Heart right ventricle (tissue), 16 donors: ENCODE data around the gene ZFAND3. TPM values are rescaled to one million over a fixed set of nuclear protein-coding genes. Genes with fewer than 3 reads are reported as not detected.

ENCODE experiments used
- ATAC-seq, 8 donors: fragments of 200-7000 bp; cut with Tn5 transposase; one replicate each; pipeline ENCODE4 v1.9.1; 2020; ENCODE audit warnings: mild to moderate bottlenecking in 8 of 8, moderate library complexity in 8 of 8, moderate number of reproducible peaks in 1 of 8
- DNase-seq, 2 donors: peaks; one replicate each; pipeline ENCODE4 v3.0.0-alpha.2; 2020
- H3K27ac ChIP-seq, 10 donors: fragments of 200-600 bp; sonication (generic) in 2 of 10; one replicate each; pipeline versions ENCODE4 v1.5.0 to v1.8.0; 2020 to 2022; ENCODE audit warnings: mild to moderate bottlenecking in 3 of 10
- H3K27me3 ChIP-seq, 7 donors: fragments of 200-600 bp; one replicate each; pipeline ENCODE4 v1.8.0; 2021 to 2022; ENCODE audit warnings: mild to moderate bottlenecking in 2 of 7
- H3K36me3 ChIP-seq, 9 donors: fragments of 200-600 bp; sonication (generic) in 1 of 9; one replicate each; pipeline versions ENCODE4 v1.5.0 to v1.8.0; 2020 to 2022; ENCODE audit warnings: mild to moderate bottlenecking in 2 of 9
- H3K4me1 ChIP-seq, 9 donors: fragments of 200-600 bp; sonication (generic) in 1 of 9; one replicate each; pipeline versions ENCODE4 v1.5.0 to v1.8.0; 2020 to 2022; ENCODE audit warnings: mild to moderate bottlenecking in 4 of 9
- H3K4me3 ChIP-seq, 10 donors: fragments of 200-600 bp; sonication (generic) in 2 of 10; one replicate each; pipeline versions ENCODE4 v1.5.0 to v1.8.0; 2020 to 2022; ENCODE audit warnings: mild to moderate bottlenecking in 7 of 10, moderate library complexity in 2 of 10
- H3K9me3 ChIP-seq, 11 donors: fragments of 200-600 bp in 10 of 11; sonication (generic) in 2 of 11; one replicate each; pipeline versions ENCODE4 v1.5.0 to v1.8.0; 2013 to 2022; ENCODE audit warnings: mild to moderate bottlenecking in 2 of 11, control low read depth in 1 of 11, moderate library complexity in 1 of 11
- CTCF ChIP-seq, 9 donors: fragments of 200-600 bp; sonication (generic) in 2 of 9; IDR thresholded peaks; one replicate each; pipeline versions ENCODE4 v1.5.0 to v1.8.0; 2021 to 2022; ENCODE audit warnings: antibody characterized with exemption in 9 of 9, mild to moderate bottlenecking in 5 of 9, moderate library complexity in 1 of 9
- WGBS, 2 donors: extraction: QIAGEN DNeasy Blood & Tissue Kit; methylation state at CpG; one replicate each; pipeline ENCODE4 v1.1.7; 2013; ENCODE audit warnings: inconsistent platforms in 1 of 2; 5-methylcytosine and 5-hydroxymethylcytosine counted together
- intact Hi-C, 10 donors: fragments of 100-400 bp; cut with DNase I; formaldehyde crosslinking; loops; one replicate each; pipeline versions ENCODE4 v1.11.1 to v1.14.2; 2022
- polyA plus RNA-seq, 2 donors: library from polyadenylated mRNA; stranded (reverse); fragments of 200-250 nt; gene quantifications; one replicate each; pipeline ENCODE4 v1.2.3, GENCODE V29; 2013
- total RNA-seq, 10 donors: library from RNA; stranded (reverse); fragmentation: NEBNext Ultra II Directional in 3 of 10; extraction: Animal tissue kit (Norgen Biotek cat#: 25700) in 3 of 10; gene quantifications; one replicate each; pipeline versions ENCODE4 v1.2.1 to v1.2.4, GENCODE V29; 2021 to 2023
- donor health status: Arrhythmogenic right ventricular cardiomyopathy.
- donor health status: ischemic (EF 13 %, LVEDD 7.1; RV severe dilation, severe dysfunction).
- donor health status: healthy with polysubstance abuse.
- donor health status: DM: no; HTN: yes; CAD: no.
- donor health status: DM: no; HTN: no; CAD: no.
- donor health status: ischemic (EF 25% LVEDD 6.9; RV normal size, moderate dysfunction).
- donor health status: ischemic (EF 25% LVEDD 5.7; RV mildly dilated, moderate dysfunction).
- donor health status: healthy.
- donor health status: DM: yes; HTN: yes; CAD: no.
- donor health status: Ischemic cardiomyopathy.
- donor health status: ischemic (EF 35%, LVEDD 5.7; RV mildly dilated, moderate dysfunction).
- donor health status: nonischemic (EF 11% LVEDD 7.7; RV severe dilation, severe dysfunction).
- donor health status: DM: yes; HTN: yes; CAD: no.
- donor health status: PGD.
- donor health status: ischemic (EF 29% LVEDD 5.4; RV normal size, mild dysfunction).
- donor health status: nonischemic (EF 23%, LVEDD 6.1; RV moderate dilation, normal function).

Gene ZFAND3
- total and polyA plus RNA-seq, 12 donors, result 24.4 to 123 (median 105) TPM

DNA sequence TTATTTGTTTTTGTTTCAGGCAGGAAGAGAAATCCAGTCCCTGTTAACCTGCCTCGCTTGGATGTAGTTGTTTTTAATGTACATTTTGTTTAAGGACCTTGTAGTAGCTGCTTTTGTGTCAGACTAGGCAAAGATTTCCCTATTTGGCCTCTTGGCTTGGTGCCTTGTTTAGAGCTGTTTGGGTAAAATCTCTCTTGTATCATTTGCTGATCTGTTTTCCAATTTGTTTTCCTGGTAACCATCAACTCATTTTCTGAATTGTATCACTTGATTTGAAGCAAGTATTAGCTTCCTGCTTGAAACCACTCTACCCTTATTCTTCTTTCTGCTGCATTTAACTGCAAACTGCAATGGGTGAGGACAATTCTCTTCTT lies 160.7 kb downstream of the ZFAND3 start:
- ATAC-seq, result no peak
- Histone ChIP-seq H3K36me3 (no peaks in the 10 kb centered on the region), H3K4me3 (no peak overlapping the region), H3K27ac (no peak overlapping the region), H3K4me1 (peaks cover 0 to 41% (median 32%) of the 10 kb centered on the region in 9 donors), H3K27me3 (no peaks in the 10 kb centered on the region), H3K9me3 (peaks cover 0 to 7% (median under 1%) of the 10 kb centered on the region in 11 donors)
- no peak for TF ChIP-seq CTCF (IDR thresholded peaks at IDR 0.05)
- intact Hi-C loops, result no loop called here
- WGBS, 2 donors, result 68 to 73% methylated on average over 1 of the region's 1 CpG
- DNase-seq, result no peak

DNA sequence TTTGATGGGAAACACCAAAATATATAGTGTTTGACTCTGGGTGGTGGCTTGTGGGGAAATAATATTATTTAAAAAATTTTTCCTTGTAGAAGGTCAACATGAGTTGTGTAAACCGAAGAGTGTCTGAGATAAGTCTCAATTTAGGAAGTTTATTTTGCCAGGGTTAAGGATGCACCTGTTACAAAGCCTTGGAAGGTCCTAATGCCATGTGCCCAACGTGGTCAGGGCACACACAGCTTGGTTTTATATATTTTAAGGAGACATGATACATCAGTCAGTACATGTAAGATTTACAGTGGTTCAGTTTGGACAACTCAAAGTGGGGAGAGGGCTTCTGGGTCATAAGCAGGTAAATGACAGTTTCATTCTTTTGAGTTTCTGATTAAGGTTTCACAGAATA lies 162.1 kb downstream of the ZFAND3 start:
- WGBS, 2 donors, result 80 to 91% methylated on average over 2 of the region's 2 CpGs
- no peak overlapping the region for H3K27ac ChIP-seq
- ATAC-seq (no peak), DNase-seq (no peak)
- H3K36me3 ChIP-seq, result no peaks in the 10 kb centered on the region
- TF ChIP-seq CTCF (IDR thresholded peaks at IDR 0.05), result no peak
- peaks cover 0 to 53% (median 45%) of the 10 kb centered on the region in 9 donors for H3K4me1 ChIP-seq
- H3K4me3 ChIP-seq, result no peak overlapping the region
- intact Hi-C loops, result no loop called here
- no peaks in the 10 kb centered on the region for H3K9me3 ChIP-seq
- H3K27me3 ChIP-seq, result no peaks in the 10 kb centered on the region

- Histone ChIP-seq H3K36me3 (no peaks in the 10 kb centered on the region), H3K27me3 (no peaks in the 10 kb centered on the region), H3K4me1 (peaks cover 0 to 60% (median 52%) of the 10 kb centered on the region in 9 donors), H3K4me3 (no peak overlapping the region), H3K9me3 (no peaks in the 10 kb centered on the region), H3K27ac (no peak overlapping the region)
- no peak for TF ChIP-seq CTCF (IDR thresholded peaks at IDR 0.05)
- ATAC-seq (no peak), DNase-seq (no peak)
- intact Hi-C loops, result no loop called here
- WGBS, 2 donors, result 92 to 97% methylated on average over 3 of the region's 3 CpGs
Measured at GRCh38 chr6:37982317-37982716, 162.8 kb downstream of the ZFAND3 start.

GRCh38 chr6:37983720-37984501 lies 164.4 kb downstream of the ZFAND3 start:
- Histone ChIP-seq H3K4me1 (peaks cover 3 to 76% (median 68%) of the 10 kb centered on the region in 9 donors), H3K4me3 (no peak overlapping the region), H3K27me3 (no peaks in the 10 kb centered on the region), H3K36me3 (no peaks in the 10 kb centered on the region), H3K27ac (no peak overlapping the region), H3K9me3 (no peaks in the 10 kb centered on the region)
- no peak for TF ChIP-seq CTCF (IDR thresholded peaks at IDR 0.05)
- 93 to 96% methylated on average over 3 of the region's 3 CpGs for WGBS, 2 donors
- ATAC-seq (no peak), DNase-seq (no peak)
- intact Hi-C loops, result no loop called here
